HG02798 (cell line): ENCODE results near the gene TRAPPC11.

Source experiments
- ATAC-seq: cut with Tn5 transposase; IDR thresholded peaks from one replicate; pipeline ENCODE4 v1.9.1; 2021; ENCODE audit warnings: mild to moderate bottlenecking; ENCODE audit not compliant: unreplicated experiment, poor library complexity

TRAPPC11 gene

DNA sequence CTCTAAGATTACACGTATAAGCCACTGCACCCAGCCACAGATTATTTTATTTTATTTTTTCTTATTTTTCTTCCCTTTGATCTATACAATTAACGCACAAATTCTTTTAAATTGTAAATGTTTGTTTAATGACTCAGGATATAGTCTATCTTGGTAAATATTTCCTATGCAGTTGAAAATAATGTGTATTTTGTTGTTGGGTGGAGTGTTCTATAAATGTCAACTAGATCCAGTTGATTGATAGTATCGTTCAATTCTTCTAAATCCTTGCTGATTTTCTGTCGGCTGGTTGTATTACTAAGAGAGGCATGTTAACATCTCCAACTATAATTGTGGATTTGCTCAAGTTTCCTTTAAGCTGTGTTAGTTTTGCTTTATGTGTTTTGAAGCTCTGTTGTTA, 92.0 kb downstream of the TRAPPC11 start:
- no peak for ATAC-seq

DNA sequence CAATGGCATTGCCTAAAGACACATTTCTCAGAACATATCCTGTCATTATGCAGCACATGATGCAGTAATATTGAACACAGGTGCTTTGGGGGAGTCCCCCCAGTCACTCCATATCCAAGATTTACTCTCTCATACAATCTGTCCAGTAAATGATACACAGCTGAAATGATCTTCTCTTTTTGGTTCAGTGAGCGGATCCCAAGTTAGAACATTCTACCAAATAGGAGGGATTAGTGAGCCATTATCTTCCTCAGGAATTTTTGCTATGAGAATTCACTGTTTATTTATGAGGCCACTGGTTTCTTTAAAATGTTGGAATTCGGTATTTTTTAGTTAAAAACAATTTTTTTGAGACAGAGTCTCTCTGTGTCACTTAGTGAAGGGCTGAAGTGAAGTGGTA, 96.5 kb downstream of the TRAPPC11 start:
- ATAC-seq = no peak

DNA sequence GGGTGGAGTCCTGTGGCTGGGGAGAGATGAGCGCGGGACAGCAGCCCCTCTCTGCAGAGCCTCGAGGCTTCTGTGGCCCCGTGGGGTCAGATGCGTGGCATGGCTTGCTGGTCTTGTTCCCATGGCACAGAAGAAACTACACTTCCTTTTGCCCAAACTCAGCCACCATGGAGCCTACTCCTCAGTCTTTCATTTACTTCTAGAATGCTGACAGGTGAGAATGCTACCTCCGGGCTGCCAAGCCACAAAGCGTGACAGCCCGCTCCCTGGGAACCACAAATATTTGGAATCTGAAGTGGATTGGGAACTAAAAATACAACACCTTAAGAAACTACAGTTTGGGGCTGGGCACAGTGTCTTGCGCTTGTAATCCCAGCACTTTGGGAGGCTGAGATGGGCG, 98.0 kb downstream of the TRAPPC11 start:
- no peak for ATAC-seq

DNA sequence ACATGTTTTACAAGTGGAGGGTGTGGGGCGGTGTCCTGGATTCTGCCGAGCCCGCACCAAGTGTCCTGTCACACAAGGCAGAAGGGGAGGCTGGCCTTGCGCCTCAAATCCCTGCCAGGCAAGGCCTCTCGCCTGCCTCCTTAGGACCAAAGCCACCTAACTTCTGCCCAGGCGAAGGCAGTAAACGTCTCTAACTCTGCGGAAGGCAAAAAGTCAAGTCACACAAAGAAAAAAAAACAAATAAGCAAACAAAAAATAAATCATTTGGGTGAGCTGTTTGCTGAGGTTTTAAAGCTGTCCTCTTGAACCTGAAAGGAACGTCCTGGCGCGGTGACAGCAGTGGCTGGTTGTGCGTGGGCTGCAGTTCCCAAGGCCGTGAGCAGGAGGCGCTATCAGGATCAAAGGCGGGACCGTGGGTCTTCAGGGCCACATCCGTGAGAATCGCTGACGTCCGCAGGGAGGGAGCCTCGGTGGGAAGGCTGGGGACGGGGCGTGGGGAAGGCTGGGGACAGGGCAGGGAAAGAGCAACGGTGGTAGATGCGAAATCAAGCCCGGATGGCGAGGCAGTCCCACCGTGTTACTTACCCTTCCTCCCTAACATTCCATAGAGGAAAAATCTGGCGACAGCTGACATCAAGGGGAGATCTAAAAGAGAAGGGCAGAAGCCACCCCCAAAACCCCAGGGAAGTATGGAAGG, 99.1 kb downstream of the TRAPPC11 start:
- ATAC-seq = no peak

DNA sequence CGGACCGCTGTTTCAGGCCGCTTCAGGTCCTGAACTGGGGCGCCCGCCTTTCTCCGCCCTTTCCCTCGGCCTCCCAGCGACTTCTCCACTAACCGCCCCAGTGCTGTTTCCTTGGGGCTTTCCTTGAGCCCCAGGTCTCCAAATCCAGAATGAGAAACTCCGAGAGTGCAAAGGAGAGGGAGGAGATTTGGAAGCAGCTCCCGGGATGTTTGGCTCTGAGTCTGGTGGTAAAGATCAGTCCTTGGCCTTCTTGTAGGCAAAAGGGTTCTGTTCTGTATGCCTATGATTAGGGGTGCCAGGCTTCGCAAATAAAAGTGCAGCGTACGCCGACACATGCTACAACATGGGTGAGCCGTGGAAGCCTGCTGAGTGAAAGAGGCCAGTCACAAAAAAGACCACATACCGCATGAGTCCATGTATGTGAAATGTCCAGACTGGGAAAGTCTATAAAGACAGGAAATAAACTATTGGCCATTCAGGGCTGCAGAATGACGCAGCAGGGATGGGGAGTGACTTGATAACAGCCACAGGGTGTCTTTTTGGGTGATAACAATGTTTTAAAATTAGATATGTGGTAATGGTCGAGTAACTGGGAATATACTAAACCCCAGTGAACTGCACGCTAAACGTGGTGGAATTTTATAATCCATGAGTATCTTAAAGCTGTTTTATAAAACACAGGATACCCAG, 99.8 kb downstream of the TRAPPC11 start:
- ATAC-seq = no peak

DNA sequence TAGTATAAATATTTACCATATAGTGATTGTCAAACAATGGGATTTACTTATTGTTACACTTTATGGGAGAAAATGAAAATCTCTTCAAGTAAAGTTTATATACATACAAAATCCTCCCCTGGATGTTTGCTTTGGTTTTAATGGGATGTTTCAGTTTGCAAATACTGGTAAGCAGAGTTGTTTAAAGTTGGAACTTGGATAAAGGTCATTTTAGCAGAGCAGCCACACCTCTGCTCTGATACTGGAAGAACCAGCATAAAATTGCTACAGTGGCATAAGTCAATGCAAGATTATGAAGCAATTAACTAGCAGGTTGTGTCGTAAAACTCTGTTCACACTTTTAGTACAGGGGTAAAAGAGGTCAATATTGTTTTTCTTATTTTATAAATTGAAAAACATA, 101.2 kb downstream of the TRAPPC11 start:
- no peak for ATAC-seq
